ENCODE data around the gene PRICKLE4.

Gene PRICKLE4

DNA sequence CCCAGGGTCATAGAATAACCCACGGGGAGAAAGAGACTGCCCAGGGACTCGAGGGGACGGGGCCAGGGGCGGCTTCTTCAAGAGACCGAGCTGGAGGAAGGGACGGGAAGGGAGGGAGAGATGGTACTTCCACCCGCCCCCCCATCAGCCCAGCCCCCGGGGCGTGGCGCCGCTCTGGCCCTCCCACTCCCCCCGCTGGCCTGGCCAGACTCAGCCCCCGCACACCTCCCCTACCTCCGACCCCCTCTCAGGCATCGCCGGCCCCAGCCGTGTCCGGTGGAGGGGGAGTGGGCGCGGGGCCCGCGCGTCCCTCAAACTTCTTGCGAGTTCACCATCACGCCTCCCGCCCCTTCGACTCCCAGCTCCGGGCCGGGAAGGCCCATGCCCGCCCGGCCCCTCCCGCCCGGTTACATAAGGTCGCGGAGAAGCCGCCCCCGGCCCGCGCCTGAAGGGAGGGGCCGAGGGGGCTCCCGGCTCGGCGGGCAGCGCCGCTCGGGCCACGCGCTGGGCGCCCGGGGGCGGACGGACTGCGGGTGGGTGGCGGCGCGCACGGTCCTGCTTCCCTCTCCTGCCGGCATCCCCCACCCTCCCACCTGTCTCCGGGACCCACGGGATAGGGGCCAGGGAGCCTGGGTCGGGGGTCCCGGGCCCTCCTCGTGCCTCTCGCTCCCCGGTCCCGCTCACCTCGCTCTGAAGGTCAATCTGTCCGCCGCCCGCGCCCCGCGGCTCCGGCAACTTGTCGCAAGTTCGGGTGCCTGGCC, 45.7 kb upstream of the PRICKLE4 start:
- TF ChIP-seq, protein P1, sequence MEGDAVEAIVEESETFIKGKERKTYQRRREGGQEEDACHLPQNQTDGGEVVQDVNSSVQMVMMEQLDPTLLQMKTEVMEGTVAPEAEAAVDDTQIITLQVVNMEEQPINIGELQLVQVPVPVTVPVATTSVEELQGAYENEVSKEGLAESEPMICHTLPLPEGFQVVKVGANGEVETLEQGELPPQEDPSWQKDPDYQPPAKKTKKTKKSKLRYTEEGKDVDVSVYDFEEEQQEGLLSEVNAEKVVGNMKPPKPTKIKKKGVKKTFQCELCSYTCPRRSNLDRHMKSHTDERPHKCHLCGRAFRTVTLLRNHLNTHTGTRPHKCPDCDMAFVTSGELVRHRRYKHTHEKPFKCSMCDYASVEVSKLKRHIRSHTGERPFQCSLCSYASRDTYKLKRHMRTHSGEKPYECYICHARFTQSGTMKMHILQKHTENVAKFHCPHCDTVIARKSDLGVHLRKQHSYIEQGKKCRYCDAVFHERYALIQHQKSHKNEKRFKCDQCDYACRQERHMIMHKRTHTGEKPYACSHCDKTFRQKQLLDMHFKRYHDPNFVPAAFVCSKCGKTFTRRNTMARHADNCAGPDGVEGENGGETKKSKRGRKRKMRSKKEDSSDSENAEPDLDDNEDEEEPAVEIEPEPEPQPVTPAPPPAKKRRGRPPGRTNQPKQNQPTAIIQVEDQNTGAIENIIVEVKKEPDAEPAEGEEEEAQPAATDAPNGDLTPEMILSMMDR (conservative IDR thresholded peaks at IDR 0.05; ENCODE audit: low read depth, low read length) = no peak
- peak; percentile 14 for DNase-seq (ENCODE audit: low read depth)
- H3K4me3 ChIP-seq (ENCODE audit: low read length) = peak overlapping the region; percentile 63

DNA sequence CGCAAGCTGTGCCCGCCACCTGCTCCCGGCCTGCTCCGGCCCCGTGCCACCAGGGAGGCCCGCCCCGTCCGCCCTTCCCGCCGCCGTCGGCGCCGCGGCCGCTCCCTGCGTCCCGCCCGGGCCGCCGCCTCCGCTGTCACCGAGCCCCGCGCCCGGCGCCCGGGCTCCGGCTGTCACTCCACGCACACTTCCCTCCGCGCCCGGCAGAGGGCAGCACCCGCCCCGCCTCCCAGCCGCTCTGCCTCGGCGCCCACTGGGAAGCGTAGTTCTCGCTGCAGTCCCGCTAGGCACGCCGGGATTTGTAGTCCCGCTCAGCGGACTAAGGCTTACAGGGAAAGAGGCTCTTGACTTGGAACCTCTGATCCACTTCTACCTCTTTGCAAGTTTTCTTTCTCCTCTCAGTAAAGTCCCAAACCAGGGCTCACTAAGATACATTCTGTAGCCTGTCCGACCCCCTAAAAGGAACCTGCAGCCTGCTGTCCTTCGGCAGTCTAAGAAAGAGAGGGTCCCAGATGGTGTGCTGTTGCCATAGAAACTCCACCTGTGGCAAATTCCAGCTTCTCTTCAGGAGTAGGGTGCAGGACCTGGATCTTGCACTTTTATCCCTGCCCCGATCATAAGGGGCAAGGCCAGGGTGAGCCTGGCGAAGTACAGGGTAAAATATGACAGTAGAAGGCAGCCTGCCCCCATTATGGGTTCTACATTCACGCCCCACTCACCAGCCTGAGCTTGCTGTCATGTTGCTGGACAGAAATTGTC, 45.0 kb upstream of the PRICKLE4 start, which contains the start of gene TFEB:
Gene TFEB, minus strand, starts transcription at position 182 of the 759 bp plus-strand sequence. CDS start 44,395 bp downstream, outside the sequence.
- H3K4me3 ChIP-seq (ENCODE audit: low read length) = peak within 1 kb of the TSS; percentile 63
- DNase-seq (ENCODE audit: low read depth) = peak; percentile 51
- TF ChIP-seq, protein P1 (conservative IDR thresholded peaks at IDR 0.05; ENCODE audit: low read depth, low read length) = peak; percentile 79

DNA sequence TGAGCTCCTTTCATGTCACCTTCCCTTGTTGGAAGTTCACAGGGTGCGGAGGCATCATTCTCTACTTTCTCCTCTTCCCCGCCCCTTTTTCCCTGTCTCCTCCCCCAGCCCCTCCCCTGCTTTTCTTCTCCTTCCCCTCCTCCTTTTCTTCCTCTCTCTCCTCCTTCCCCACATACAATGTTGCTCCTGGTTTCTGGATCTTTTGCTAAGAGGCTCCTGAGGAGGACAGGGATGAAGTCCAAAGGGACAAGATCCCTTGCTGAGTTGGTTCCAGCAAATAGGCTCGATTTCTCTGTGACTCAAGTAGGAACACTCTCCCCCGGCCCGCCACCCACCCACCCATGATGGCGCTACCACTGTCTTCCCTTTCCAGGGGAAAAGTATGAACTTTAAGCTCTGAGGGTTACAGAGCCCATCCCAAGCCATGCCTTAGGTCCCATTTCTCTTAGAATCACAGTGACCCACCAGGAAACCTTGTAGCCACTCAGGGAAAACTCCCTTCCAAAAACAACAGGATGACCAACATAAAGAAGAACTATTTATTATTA, 44.3 kb upstream of the PRICKLE4 start:
- no peak for DNase-seq (ENCODE audit: low read depth)
- H3K4me3 ChIP-seq (ENCODE audit: low read length) = no peak overlapping the region
- TF ChIP-seq, protein P1 (conservative IDR thresholded peaks at IDR 0.05; ENCODE audit: low read depth, low read length) = no peak

DNA sequence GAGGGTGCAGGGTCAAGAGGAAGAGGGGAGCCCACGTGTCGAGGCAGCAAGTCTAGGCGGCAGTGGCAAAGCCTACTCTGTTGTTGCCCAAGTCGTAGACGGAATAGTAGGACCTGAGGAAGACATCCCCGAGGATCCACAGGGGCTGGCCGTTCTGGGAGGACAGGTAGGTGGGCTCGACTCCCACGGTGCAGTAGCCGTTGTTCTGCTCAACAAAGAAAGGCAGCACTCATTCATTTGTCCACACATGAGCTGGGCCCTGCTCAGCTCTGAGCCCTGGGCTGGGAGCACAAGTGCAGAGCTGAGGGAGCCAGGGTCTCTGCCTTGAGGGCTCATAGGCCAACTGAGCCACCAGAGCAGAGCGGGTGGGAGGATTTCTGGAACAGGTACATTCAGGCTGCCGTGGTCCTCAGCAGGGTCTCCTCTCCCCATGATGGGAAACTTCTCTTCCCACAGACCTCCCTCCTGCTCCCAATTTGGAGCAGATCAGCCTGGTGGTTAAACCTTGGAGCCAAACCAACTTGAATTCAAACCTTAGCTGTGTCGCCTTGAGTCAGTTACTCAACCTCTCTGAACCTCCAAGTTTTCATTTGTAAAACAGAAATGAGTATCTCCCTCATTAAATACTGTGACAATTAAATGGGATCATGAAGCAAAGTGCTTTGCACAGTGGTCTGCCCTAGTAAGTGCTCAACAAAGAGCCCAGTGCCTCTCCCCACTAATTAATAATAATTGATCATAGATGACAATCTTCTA, 43.6 kb upstream of the PRICKLE4 start:
- no peak overlapping the region for H3K4me3 ChIP-seq (ENCODE audit: low read length)
- TF ChIP-seq, protein P1 (conservative IDR thresholded peaks at IDR 0.05; ENCODE audit: low read depth, low read length) = no peak
- no peak for DNase-seq (ENCODE audit: low read depth)

DNA sequence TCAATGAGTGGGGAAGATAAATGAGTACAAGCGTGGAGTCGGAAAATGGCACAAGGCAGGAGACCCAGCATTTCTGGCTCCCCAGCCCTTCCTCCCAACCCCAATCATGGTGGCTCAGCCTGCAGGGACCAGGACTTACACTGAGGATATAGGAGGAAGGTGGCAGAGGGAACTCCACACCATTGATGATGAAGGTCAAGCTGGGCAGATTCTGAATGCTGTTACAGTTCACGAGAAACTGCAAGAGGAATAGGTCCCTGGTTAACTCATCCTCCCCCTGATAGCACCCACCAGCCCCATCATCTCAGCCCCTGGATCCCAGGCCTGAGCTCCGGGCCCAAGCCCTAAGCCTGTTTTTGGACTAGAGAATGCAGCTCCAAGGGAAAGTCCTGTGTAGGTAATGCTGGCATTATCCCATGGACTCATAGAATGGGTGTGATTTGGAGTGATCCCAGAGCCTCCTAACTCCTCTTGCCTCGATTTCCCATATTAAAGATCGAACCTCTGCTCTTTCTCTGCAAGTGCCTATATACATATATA, 42.9 kb upstream of the PRICKLE4 start:
- DNase-seq (ENCODE audit: low read depth) = no peak
- TF ChIP-seq, protein P1 (conservative IDR thresholded peaks at IDR 0.05; ENCODE audit: low read depth, low read length) = no peak
- H3K4me3 ChIP-seq (ENCODE audit: low read length) = no peak overlapping the region

DNA sequence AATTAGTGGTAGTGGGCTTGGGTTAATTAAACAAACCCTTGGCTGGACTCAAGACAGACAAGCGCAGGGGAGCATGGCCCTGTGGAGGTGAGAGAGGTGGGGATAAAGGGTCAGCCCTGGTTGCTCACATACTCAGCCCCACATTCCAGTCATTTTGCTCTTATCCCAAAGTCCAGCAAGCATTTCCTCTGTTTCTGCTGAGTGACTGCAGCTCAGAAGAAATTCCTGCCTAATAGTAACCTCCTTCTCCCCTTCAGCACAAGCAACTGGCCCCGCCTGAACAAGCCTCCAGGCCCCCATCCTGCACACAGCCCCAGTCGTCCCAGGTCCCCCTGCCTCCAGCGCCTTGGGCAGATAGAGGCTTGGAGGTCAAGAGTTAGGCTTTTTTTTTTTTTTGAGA, 41.5 kb upstream of the PRICKLE4 start:
- TF ChIP-seq, protein P1 (conservative IDR thresholded peaks at IDR 0.05; ENCODE audit: low read depth, low read length) = no peak
- no peak for DNase-seq (ENCODE audit: low read depth)
- no peak overlapping the region for H3K4me3 ChIP-seq (ENCODE audit: low read length)
